HepG2 (cell line): Measurements from ENCODE around the gene GNG12. TPM values are rescaled to one million over a fixed set of nuclear protein-coding genes. Genes with fewer than 3 reads are reported as not detected.

Source experiments
- ATAC-seq: fragments of 200-7000 bp; cut with Tn5 transposase; 3 replicates; pipeline ENCODE4 v1.9.1; 2020; ENCODE audit warnings: mild to moderate bottlenecking, moderate library complexity
- BruUV-seq: library from RNA; stranded (reverse); fragments of 400-500 nt; replicated peaks from 2 replicates; lab custom pipeline; 2021; lab: Mats Ljungman, UMichigan
- CTCF ChIA-PET: fragments of 300-600 bp; formaldehyde crosslinking; extraction: SDS; loops from one replicate; lab custom pipeline; 2021; ENCODE audit warnings: low total read pairs, inconsistent platforms, low intra/inter-chr PET ratio; lab: Yijun Ruan, JAX
- POLR2A ChIA-PET: fragments of 350-600 bp; sonication (Branson Sonifier 250); formaldehyde crosslinking; loops from one replicate; lab custom pipeline; 2020; ENCODE audit warnings: antibody characterized with exemption, inconsistent platforms; lab: Yijun Ruan, JAX
- DNase-seq: peaks from one replicate; pipeline ENCODE4 v3.0.0-alpha.2; 2015; ENCODE audit warnings: low spot score
- FAIRE-seq: peaks from 3 replicates; lab custom pipeline; 2011; peaks lifted over from hg19 to GRCh38; lab: Jason Lieb, UNC
- H2AFZ ChIP-seq: one replicate; pipeline ENCODE4 v1.6.1; 2011; ENCODE audit warnings: low read length, inconsistent platforms
- H3K27ac ChIP-seq: fragments of 300-600 bp; 3 replicates; pipeline ENCODE4 v1.8.0; 2011; ENCODE audit warnings: mixed run types, mild to moderate bottlenecking, mixed read lengths, low read length, inconsistent platforms; ENCODE audit not compliant: insufficient read depth; ENCODE audit errors: extremely low read length
- H3K27me3 ChIP-seq, 2 experiments: fragments of 200-600 bp in 1 of 2; 2 replicates in 1 of 2; 3 replicates in 1 of 2; pipeline versions ENCODE4 v1.6.0 to v1.8.0; 2011; ENCODE audit warnings: low read length in 2 of 2, mild to moderate bottlenecking in 2 of 2, moderate library complexity in 2 of 2, inconsistent platforms in 1 of 2; ENCODE audit not compliant: insufficient read depth in 2 of 2, control insufficient read depth in 1 of 2
- H3K36me3 ChIP-seq, 2 experiments: fragments of 200-600 bp in 1 of 2; replicated peaks in 1 of 2; 2 replicates in 1 of 2; 3 replicates in 1 of 2; pipeline versions ENCODE4 v1.5.1 to v1.8.0; 2011; ENCODE audit warnings: low read length in 2 of 2, inconsistent platforms in 1 of 2; ENCODE audit not compliant: insufficient read depth in 2 of 2, control insufficient read depth in 1 of 2
- H3K4me1 ChIP-seq: 2 replicates; pipeline ENCODE4 v1.5.1; 2012; ENCODE audit warnings: low read length, inconsistent platforms; ENCODE audit not compliant: insufficient read depth
- H3K4me2 ChIP-seq: 2 replicates; pipeline ENCODE4 v1.6.0; 2011; ENCODE audit warnings: low read depth, low read length, inconsistent platforms
- H3K4me3 ChIP-seq, 3 experiments: fragments of 200-600 bp in 1 of 3; sonication (generic), shearing (Covaris generic) in 1 of 3; replicated peaks in 1 of 3; 2 replicates each; pipeline ENCODE4 v1.5.1; 2011 to 2016; ENCODE audit warnings: low read length in 3 of 3, inconsistent platforms in 2 of 3, low read depth in 2 of 3, mild to moderate bottlenecking in 2 of 3, control low read depth in 1 of 3, mixed read lengths in 1 of 3; ENCODE audit not compliant: insufficient read depth in 1 of 3
- H3K79me2 ChIP-seq: one replicate; pipeline ENCODE4 v1.6.1; 2011; ENCODE audit warnings: low read length, inconsistent platforms; ENCODE audit not compliant: insufficient read depth
- H3K9ac ChIP-seq: 2 replicates; pipeline ENCODE4 v1.6.0; 2011; ENCODE audit warnings: mild to moderate bottlenecking, low read depth, low read length, inconsistent platforms; ENCODE audit not compliant: insufficient read depth
- H3K9me3 ChIP-seq: 2 replicates; pipeline ENCODE4 v1.5.1; 2012; ENCODE audit warnings: mild to moderate bottlenecking, low read length
- H4K20me1 ChIP-seq: 2 replicates; pipeline ENCODE4 v1.6.0; 2011; ENCODE audit warnings: inconsistent platforms, mild to moderate bottlenecking, low read length, moderate library complexity; ENCODE audit not compliant: insufficient read depth
- CEBPB ChIP-seq: IDR thresholded peaks from 2 replicates; pipeline ENCODE4 v1.6.1; 2011; ENCODE audit warnings: low read depth, low read length, improper control_type of control experiment, borderline replicate concordance
- CEBPG ChIP-seq: IDR thresholded peaks from 2 replicates; pipeline ENCODE4 v1.6.1; 2016
- CREB1 ChIP-seq, 2 experiments: fragments of 450-650 bp in 1 of 2; IDR thresholded peaks; 2 replicates each; pipeline ENCODE4 v1.6.1; 2016 to 2017; ENCODE audit warnings: control low read depth in 1 of 2, mild to moderate bottlenecking in 1 of 2, missing compliant biosample characterization in 1 of 2, missing genetic modification characterization in 1 of 2
- FLYWCH1 ChIP-seq: sonication (generic); formaldehyde crosslinking; IDR thresholded peaks from 2 replicates; pipeline ENCODE4 v1.8.1; 2023; ENCODE audit warnings: mild to moderate bottlenecking, missing genetic modification reagents
- FOSL2 ChIP-seq: sonication (generic); formaldehyde crosslinking; IDR thresholded peaks from 2 replicates; pipeline ENCODE4 v1.4.0; 2020; ENCODE audit warnings: missing genetic modification reagents
- FOXP1 ChIP-seq, 2 experiments: fragments of 450-650 bp in 1 of 2; IDR thresholded peaks; 2 replicates each; pipeline ENCODE4 v1.6.1; 2017 to 2018; ENCODE audit warnings: antibody characterized with exemption in 1 of 2
- GATAD2A ChIP-seq: IDR thresholded peaks from 2 replicates; pipeline ENCODE4 v1.6.1; 2016
- HMGXB3 ChIP-seq: sonication (generic); formaldehyde crosslinking; IDR thresholded peaks from 2 replicates; pipeline ENCODE4 v1.4.0; 2020; ENCODE audit warnings: missing genetic modification reagents, borderline replicate concordance
- MAFK ChIP-seq, 2 experiments: IDR thresholded peaks in 1 of 2; conservative IDR thresholded peaks in 1 of 2; 2 replicates each; pipeline ENCODE4 v1.6.1; 2011; ENCODE audit warnings: improper control_type of control experiment in 2 of 2, low read length in 2 of 2
- MED8 ChIP-seq: sonication (generic); formaldehyde crosslinking; IDR thresholded peaks from 2 replicates; pipeline ENCODE4 v1.8.1; 2023; ENCODE audit warnings: mild to moderate bottlenecking, missing genetic modification reagents; ENCODE audit not compliant: insufficient replicate concordance
- NR2F6 ChIP-seq, 2 experiments: IDR thresholded peaks; 2 replicates each; pipeline ENCODE4 v1.6.1; 2016; ENCODE audit warnings: antibody characterized with exemption in 1 of 2, mild to moderate bottlenecking in 1 of 2
- RFX5 ChIP-seq: IDR thresholded peaks from 2 replicates; pipeline ENCODE4 v1.6.1; 2011; ENCODE audit warnings: low read depth, low read length, improper control_type of control experiment
- SAFB2 ChIP-seq: sonication (generic); formaldehyde crosslinking; IDR thresholded peaks from 2 replicates; pipeline ENCODE4 v1.5.1; 2020; ENCODE audit warnings: missing genetic modification reagents, low read depth, mild to moderate bottlenecking, borderline replicate concordance
- SAP130 ChIP-seq: IDR thresholded peaks from 2 replicates; pipeline ENCODE4 v1.6.1; 2016; ENCODE audit warnings: low read depth
- SOX13 ChIP-seq, 3 experiments: fragments of 450-650 bp in 1 of 3; sonication (generic) in 1 of 3; formaldehyde crosslinking in 1 of 3; IDR thresholded peaks in 2 of 3; conservative IDR thresholded peaks in 1 of 3; 2 replicates each; pipeline versions ENCODE4 v1.5.0 to v1.6.1; 2016 to 2020; ENCODE audit warnings: antibody characterized with exemption in 1 of 3, mild to moderate bottlenecking in 1 of 3, missing compliant biosample characterization in 1 of 3, missing genetic modification reagents in 1 of 3, moderate library complexity in 1 of 3
- ZNF326 ChIP-seq: sonication (generic); formaldehyde crosslinking; IDR thresholded peaks from 2 replicates; pipeline ENCODE4 v1.4.0; 2020; ENCODE audit warnings: missing genetic modification reagents, borderline replicate concordance
- ZNF343 ChIP-seq: sonication (generic); formaldehyde crosslinking; IDR thresholded peaks from 2 replicates; pipeline ENCODE4 v1.4.0; 2020; ENCODE audit warnings: mild to moderate bottlenecking, missing genetic modification reagents
- ZNF383 ChIP-seq: sonication (generic); formaldehyde crosslinking; IDR thresholded peaks from 2 replicates; pipeline ENCODE4 v1.4.0; 2020; ENCODE audit warnings: missing genetic modification reagents, mild to moderate bottlenecking, borderline replicate concordance
- WGBS: methylation state at CpG from one replicate; pipeline ENCODE4 v1.1.6; 2017; ENCODE audit warnings: low lambda C conversion rate; 5-methylcytosine and 5-hydroxymethylcytosine counted together
- in situ Hi-C: cut with HindIII; loops from 2 replicates; pipeline ENCODE4 v1.10.0; 2017; ENCODE audit warnings: low pct_unique_long_range_greater_than_20kb; ENCODE audit not compliant: extremely low pct_ligation_motif_present
- intact Hi-C: fragments of 100-400 bp; cut with micrococcal nuclease; formaldehyde crosslinking; loops from one replicate; pipeline ENCODE4 v1.10.0; 2022; ENCODE audit not compliant: unreplicated experiment
- polyA plus RNA-seq, 8 experiments: library from polyadenylated mRNA; depleted of rRNA in 3 of 8; stranded (reverse) in 7 of 8; unstranded in 1 of 8; fragments of >200 nt; fragmentation: Illumina TruSeq in 4 of 8; extraction: Trizol in 4 of 8; gene quantifications; 2 replicates each; pipeline versions ENCODE4 v1.2.1 to v1.2.3, GENCODE V29; 2011 to 2016; ENCODE audit warnings: low read depth in 4 of 8, missing spikeins in 1 of 8, mixed read lengths in 1 of 8; ENCODE audit not compliant: insufficient read depth in 1 of 8
- total RNA-seq, 5 experiments: library from RNA; depleted of rRNA; stranded (reverse); fragments of >200 nt; fragmentation: Illumina TruSeq; extraction: Trizol; gene quantifications; 2 replicates each; pipeline ENCODE4 v1.2.3, GENCODE V29; 2016; ENCODE audit warnings: low read depth in 1 of 5
- TF ChIP-seq, protein P1 (sequence below): sonication (generic); formaldehyde crosslinking; IDR thresholded peaks from 2 replicates; pipeline ENCODE4 v1.8.0; 2022; ENCODE audit warnings: missing genetic modification reagents, low read depth, mild to moderate bottlenecking, borderline replicate concordance
- TF ChIP-seq, protein P2 (sequence below): sonication (generic); formaldehyde crosslinking; IDR thresholded peaks from 2 replicates; pipeline ENCODE4 v1.4.0; 2020; ENCODE audit warnings: missing genetic modification reagents

GNG12 gene
- total and polyA plus RNA-seq, 2 of the 13 experiments (the other 11 are each of a cell fraction or from before 2014, with no cell fraction given): 0.11 TPM

DNA sequence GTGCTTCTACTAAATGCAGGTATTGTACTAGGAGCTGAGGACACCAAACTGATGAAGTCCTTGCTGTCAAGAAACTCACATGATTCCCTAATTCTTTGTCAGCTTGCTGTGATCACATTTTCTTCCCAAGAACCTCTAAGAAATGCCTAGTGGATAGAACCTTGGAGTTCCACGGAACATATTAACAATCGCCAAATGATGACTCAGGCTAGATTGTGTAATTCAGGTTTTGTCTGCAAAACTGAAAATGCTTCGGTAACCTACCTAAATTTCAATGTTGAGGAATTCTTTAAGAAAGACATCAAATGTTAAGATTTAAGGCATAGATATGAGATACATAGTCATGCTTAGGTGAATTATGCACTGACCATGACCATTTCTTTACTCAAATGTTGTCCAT lies 150.0 kb downstream of the GNG12 start:
- Histone ChIP-seq H3K27me3 (no peaks in the 10 kb centered on the region; a peak in 1 of 5 replicates), H3K36me3 (peaks cover 0 to 10% of the 10 kb centered on the region in 2 experiments; a peak in 2 of 5 replicates), H3K27ac (no peak overlapping the region), H3K4me1 (peaks cover 48% of the 10 kb centered on the region), H3K4me2 (peak overlapping the region; percentile 95), H3K79me2 (peaks cover 28% of the 10 kb centered on the region), H3K9me3 (no peaks in the 10 kb centered on the region), H3K9ac (no peak overlapping the region), H2AFZ (no peak overlapping the region), H3K4me3 (peak overlapping the region in 2 of 3 experiments; percentile 62 to 63; a peak in 2 of 6 replicates), H4K20me1 (peaks cover 11% of the 10 kb centered on the region)
- BruUV-seq: no TSS peak
- no peak for DNase-seq
- ChIA-PET CTCF (no interaction called here), POLR2A (interaction anchor here (1.2 to 4.3 kb wide), 6 partner anchors 11 to 151 kb away, joined by 4 to 114 read pairs (median 8); no protein-coding TSS in a partner anchor)
- 2% methylated on average over 3 of the region's 3 CpGs for WGBS
- ATAC-seq: no peak
- in situ Hi-C loops: loop anchor here (5.0 to 10.0 kb wide), 2 partner anchors 119 to 146 kb away; no protein-coding TSS in a partner anchor
- FAIRE-seq: no peak
- intact Hi-C loops: loop anchor here (5.0 kb wide), 1 partner anchor 36 kb away; no protein-coding TSS in a partner anchor
- peak; percentile 28 to 50; a peak in 2 of 4 replicates for TF ChIP-seq MAFK (conservative IDR thresholded peaks at IDR 0.05 in 1 of 2, IDR thresholded peaks at IDR 0.05 in 1 of 2; ENCODE audit: low read length in 2 of 2)
- TF ChIP-seq FLYWCH1 (CRISPR knock-in tag): no peak
- TF ChIP-seq, protein P1, sequence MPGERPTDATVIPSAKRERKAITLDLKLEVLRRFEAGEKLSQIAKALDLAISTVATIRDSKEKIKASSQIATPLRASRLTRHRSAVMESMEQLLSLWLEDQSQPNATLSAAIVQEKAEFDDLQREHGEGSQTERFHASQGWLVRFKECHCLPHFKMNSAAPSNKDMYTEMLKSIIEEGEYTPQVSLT (CRISPR knock-in tag): no peak
- TF ChIP-seq FOSL2 (CRISPR knock-in tag): peak; percentile 77
- TF ChIP-seq, protein P2, sequence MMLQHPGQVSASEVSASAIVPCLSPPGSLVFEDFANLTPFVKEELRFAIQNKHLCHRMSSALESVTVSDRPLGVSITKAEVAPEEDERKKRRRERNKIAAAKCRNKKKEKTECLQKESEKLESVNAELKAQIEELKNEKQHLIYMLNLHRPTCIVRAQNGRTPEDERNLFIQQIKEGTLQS (CRISPR knock-in tag): peak; percentile 69; the same call in 1 of the 2 replicates
- peak; percentile 39; the same call in 1 of the 2 replicates for TF ChIP-seq HMGXB3 (CRISPR knock-in tag)
- TF ChIP-seq ZNF326 (CRISPR knock-in tag): no peak
- peak; percentile 69 for TF ChIP-seq CEBPG (CRISPR knock-in tag)
- no peak for TF ChIP-seq FOXP1 (IDR thresholded peaks at IDR 0.05)
- no peak for TF ChIP-seq FOXP1 (CRISPR knock-in tag; IDR thresholded peaks at IDR 0.05)
- TF ChIP-seq CREB1 (IDR thresholded peaks at IDR 0.05): no peak
- peak; percentile 19; the same call in 1 of the 2 replicates for TF ChIP-seq CREB1 (CRISPR knock-in tag; IDR thresholded peaks at IDR 0.05)
- peak; percentile 42 for TF ChIP-seq SAP130 (CRISPR knock-in tag)
- TF ChIP-seq RFX5: no peak
- no peak for TF ChIP-seq SAFB2
- no peak for TF ChIP-seq SOX13 (IDR thresholded peaks at IDR 0.05)
- TF ChIP-seq SOX13 (CRISPR knock-in tag; conservative IDR thresholded peaks at IDR 0.05 in 1 of 2, IDR thresholded peaks at IDR 0.05 in 1 of 2): 0 out of 4 replicates have a peak, but pooled peaks of 1 of the 2 experiments have one; percentile 12
- peak; percentile 71; the same call in 1 of the 2 replicates for TF ChIP-seq CEBPB
- TF ChIP-seq NR2F6 (IDR thresholded peaks at IDR 0.05): no peak
- 0 out of 2 replicates have a peak, but pooled peaks have one; percentile 6 for TF ChIP-seq NR2F6 (CRISPR knock-in tag; IDR thresholded peaks at IDR 0.05)
- no peak for TF ChIP-seq ZNF343 (CRISPR knock-in tag)
- no peak for TF ChIP-seq ZNF383 (CRISPR knock-in tag)
- TF ChIP-seq GATAD2A (CRISPR knock-in tag): 0 out of 2 replicates have a peak, but pooled peaks have one; percentile 34
- no peak for TF ChIP-seq MED8
